K562 (cell line): ENCODE results near the gene KRT1. TPM values are rescaled to one million over a fixed set of nuclear protein-coding genes. Genes with fewer than 3 reads are reported as not detected.
A peak's percentile ranks its signal among the peaks of the same experiment; 100 is the strongest.

Source experiments
- ATF1 ChIP-seq, 2 experiments: fragments of 450-650 bp in 1 of 2; IDR thresholded peaks; 2 replicates each; pipeline ENCODE4 v1.6.1; 2016; ENCODE audit warnings: missing compliant biosample characterization in 1 of 2, missing genetic modification characterization in 1 of 2
- DDX20 ChIP-seq: fragments of 450-650 bp; IDR thresholded peaks from 2 replicates; pipeline ENCODE4 v1.6.1; 2016; ENCODE audit warnings: missing genetic modification characterization, low read depth, mild to moderate bottlenecking, missing compliant biosample characterization, moderate library complexity
- EZH2 ChIP-seq: IDR thresholded peaks from 2 replicates; pipeline ENCODE4 v1.6.1; 2012; ENCODE audit warnings: low read depth, mild to moderate bottlenecking, inconsistent platforms, low read length, borderline replicate concordance
- ILF3 ChIP-seq: fragments of 450-650 bp; IDR thresholded peaks from 2 replicates; pipeline ENCODE4 v1.6.1; 2018; ENCODE audit warnings: antibody characterized with exemption, mild to moderate bottlenecking, moderate library complexity, borderline replicate concordance
- KDM1A ChIP-seq, 2 experiments: fragments of 450-650 bp; IDR thresholded peaks; 2 replicates each; pipeline ENCODE4 v1.6.1; 2016; ENCODE audit warnings: mild to moderate bottlenecking in 2 of 2
- KLF10 ChIP-seq: fragments of 250-450 bp; sonication (Bioruptor Pico); IDR thresholded peaks from 2 replicates; pipeline ENCODE4 v1.6.1; 2021; ENCODE audit warnings: matching md5 sums
- NR2C1 ChIP-seq, 2 experiments: fragments of 450-650 bp; IDR thresholded peaks; 2 replicates each; pipeline ENCODE4 v1.6.1; 2017; ENCODE audit warnings: mild to moderate bottlenecking in 2 of 2, antibody characterized with exemption in 1 of 2, inconsistent platforms in 1 of 2, missing compliant biosample characterization in 1 of 2, missing genetic modification characterization in 1 of 2
- PTTG1 ChIP-seq: fragments of 450-650 bp; IDR thresholded peaks from 2 replicates; pipeline ENCODE4 v1.6.1; 2016; ENCODE audit warnings: low read depth, mild to moderate bottlenecking, missing genetic modification characterization, missing compliant biosample characterization
- SMAD1 ChIP-seq: fragments of 150-350 bp; IDR thresholded peaks from 2 replicates; pipeline ENCODE4 v1.6.1; 2014; ENCODE audit warnings: low read length, low read depth; ENCODE audit not compliant: partially characterized antibody
- TAF7 ChIP-seq: fragments of 450-650 bp; IDR thresholded peaks from 2 replicates; pipeline ENCODE4 v1.6.1; 2016; ENCODE audit warnings: missing genetic modification characterization, missing compliant biosample characterization
- ZBED1 ChIP-seq: IDR thresholded peaks from 2 replicates; pipeline ENCODE4 v1.6.1; 2014
- ZBTB1 ChIP-seq: sonication (generic); formaldehyde crosslinking; IDR thresholded peaks from 2 replicates; pipeline ENCODE4 v1.8.1; 2023; ENCODE audit warnings: missing genetic modification reagents, low read depth, mild to moderate bottlenecking, borderline replicate concordance
- ZBTB17 ChIP-seq: fragments of 450-650 bp; formaldehyde crosslinking; IDR thresholded peaks from 2 replicates; pipeline ENCODE4 v1.4.0; 2020; ENCODE audit warnings: mild to moderate bottlenecking
- ZKSCAN1 ChIP-seq: fragments of 150-350 bp; IDR thresholded peaks from 2 replicates; pipeline ENCODE4 v1.6.1; 2016; ENCODE audit warnings: low read depth, low read length
- ZNF3 ChIP-seq: fragments of 250-450 bp; sonication (Bioruptor Pico); IDR thresholded peaks from 2 replicates; pipeline ENCODE4 v1.5.0; 2021; ENCODE audit warnings: mild to moderate bottlenecking, moderate library complexity
- ZNF583 ChIP-seq: fragments of 250-450 bp; sonication (Bioruptor Pico); IDR thresholded peaks from 2 replicates; pipeline ENCODE4 v1.4.0; 2020
- ZNF668 ChIP-seq: fragments of 250-450 bp; sonication (Bioruptor Pico); IDR thresholded peaks from 2 replicates; pipeline ENCODE4 v1.8.0; 2022; ENCODE audit warnings: mild to moderate bottlenecking, inconsistent platforms
- ZNF76 ChIP-seq: fragments of 250-450 bp; sonication (Bioruptor Pico); IDR thresholded peaks from 2 replicates; pipeline ENCODE4 v1.4.0; 2020; ENCODE audit warnings: mild to moderate bottlenecking, moderate library complexity, borderline replicate concordance
- polyA plus RNA-seq, 8 experiments: library from polyadenylated mRNA; depleted of rRNA in 4 of 8; stranded (reverse) in 5 of 8; unstranded in 3 of 8; fragments of >200 nt; fragmentation: Nextera tagmentation in 2 of 8; fragmentation: Illumina TruSeq in 1 of 8; extraction: Ambion mirVana in 2 of 8; extraction: Trizol in 1 of 8; gene quantifications; 2 replicates each; pipeline versions ENCODE4 v1.2.1 to v1.2.3, GENCODE V29; 2011 to 2014; ENCODE audit warnings: inconsistent platforms in 1 of 8, missing spikeins in 1 of 8
- total RNA-seq, 7 experiments: library from RNA; depleted of rRNA in 6 of 7; stranded (reverse); fragments of >200 nt in 6 of 7; fragmentation: Illumina TruSeq in 2 of 7; extraction: Trizol in 2 of 7; gene quantifications; 2 replicates each; pipeline versions ENCODE4 v1.2.1 to v1.2.3, GENCODE V29; 2011 to 2021; ENCODE audit warnings: low replicate concordance in 1 of 7
- TF ChIP-seq, protein P1 (sequence below): IDR thresholded peaks from 3 replicates; pipeline ENCODE4 v1.6.1; 2011; ENCODE audit warnings: borderline replicate concordance, mild to moderate bottlenecking; ENCODE audit not compliant: insufficient read length, insufficient read depth
- TF ChIP-seq, protein P2 (sequence below): fragments of 150-350 bp; conservative IDR thresholded peaks from 2 replicates; pipeline ENCODE4 v1.6.1; 2014; ENCODE audit warnings: low read length
- TF ChIP-seq, protein P3 (sequence below): fragments of 200-800 bp; sonication (Bioruptor generic); IDR thresholded peaks from 2 replicates; pipeline ENCODE4 v1.6.1; 2017; ENCODE audit warnings: missing genetic modification characterization, missing compliant biosample characterization
- TF ChIP-seq, protein P4 (sequence below): fragments of 250-450 bp; sonication (Bioruptor Pico); IDR thresholded peaks from 2 replicates; pipeline ENCODE4 v1.6.1; 2021; ENCODE audit warnings: mild to moderate bottlenecking

Gene KRT1
- total and polyA plus RNA-seq, 9 of the 15 experiments (the other 6 are each of a cell fraction or from before 2014, with no cell fraction given): 0.18 TPM; not detected in 8

DNA sequence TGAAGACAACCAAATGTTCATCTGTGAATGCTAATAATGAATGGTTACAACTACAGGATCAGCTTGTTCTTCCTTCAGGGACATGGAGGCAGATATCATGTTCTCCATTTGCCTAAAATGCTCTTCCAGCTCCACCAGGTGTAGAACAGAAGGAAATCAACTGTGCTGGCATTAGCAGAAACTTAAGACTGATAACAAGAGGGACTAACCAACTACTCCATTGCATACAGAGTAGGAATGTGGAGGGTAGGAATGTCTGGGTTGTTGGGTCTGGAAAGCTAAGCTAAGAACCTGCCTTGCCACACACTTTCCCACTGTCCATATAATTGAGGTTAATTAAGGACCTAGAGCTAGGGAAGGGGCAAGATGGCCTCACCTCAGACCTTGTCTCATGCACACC is 16.8 kb downstream of the KRT1 start (continued):
- TF ChIP-seq, protein P1, sequence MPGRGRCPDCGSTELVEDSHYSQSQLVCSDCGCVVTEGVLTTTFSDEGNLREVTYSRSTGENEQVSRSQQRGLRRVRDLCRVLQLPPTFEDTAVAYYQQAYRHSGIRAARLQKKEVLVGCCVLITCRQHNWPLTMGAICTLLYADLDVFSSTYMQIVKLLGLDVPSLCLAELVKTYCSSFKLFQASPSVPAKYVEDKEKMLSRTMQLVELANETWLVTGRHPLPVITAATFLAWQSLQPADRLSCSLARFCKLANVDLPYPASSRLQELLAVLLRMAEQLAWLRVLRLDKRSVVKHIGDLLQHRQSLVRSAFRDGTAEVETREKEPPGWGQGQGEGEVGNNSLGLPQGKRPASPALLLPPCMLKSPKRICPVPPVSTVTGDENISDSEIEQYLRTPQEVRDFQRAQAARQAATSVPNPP: no peak
- 0 out of 2 replicates have a peak, but pooled peaks have one; percentile 59 for TF ChIP-seq ZBTB17
- TF ChIP-seq, protein P2, sequence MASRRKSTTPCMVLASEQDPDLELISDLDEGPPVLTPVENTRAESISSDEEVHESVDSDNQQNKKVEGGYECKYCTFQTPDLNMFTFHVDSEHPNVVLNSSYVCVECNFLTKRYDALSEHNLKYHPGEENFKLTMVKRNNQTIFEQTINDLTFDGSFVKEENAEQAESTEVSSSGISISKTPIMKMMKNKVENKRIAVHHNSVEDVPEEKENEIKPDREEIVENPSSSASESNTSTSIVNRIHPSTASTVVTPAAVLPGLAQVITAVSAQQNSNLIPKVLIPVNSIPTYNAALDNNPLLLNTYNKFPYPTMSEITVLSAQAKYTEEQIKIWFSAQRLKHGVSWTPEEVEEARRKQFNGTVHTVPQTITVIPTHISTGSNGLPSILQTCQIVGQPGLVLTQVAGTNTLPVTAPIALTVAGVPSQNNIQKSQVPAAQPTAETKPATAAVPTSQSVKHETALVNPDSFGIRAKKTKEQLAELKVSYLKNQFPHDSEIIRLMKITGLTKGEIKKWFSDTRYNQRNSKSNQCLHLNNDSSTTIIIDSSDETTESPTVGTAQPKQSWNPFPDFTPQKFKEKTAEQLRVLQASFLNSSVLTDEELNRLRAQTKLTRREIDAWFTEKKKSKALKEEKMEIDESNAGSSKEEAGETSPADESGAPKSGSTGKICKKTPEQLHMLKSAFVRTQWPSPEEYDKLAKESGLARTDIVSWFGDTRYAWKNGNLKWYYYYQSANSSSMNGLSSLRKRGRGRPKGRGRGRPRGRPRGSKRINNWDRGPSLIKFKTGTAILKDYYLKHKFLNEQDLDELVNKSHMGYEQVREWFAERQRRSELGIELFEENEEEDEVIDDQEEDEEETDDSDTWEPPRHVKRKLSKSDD: no peak
- no peak for TF ChIP-seq ZNF668
- TF ChIP-seq, protein P3, sequence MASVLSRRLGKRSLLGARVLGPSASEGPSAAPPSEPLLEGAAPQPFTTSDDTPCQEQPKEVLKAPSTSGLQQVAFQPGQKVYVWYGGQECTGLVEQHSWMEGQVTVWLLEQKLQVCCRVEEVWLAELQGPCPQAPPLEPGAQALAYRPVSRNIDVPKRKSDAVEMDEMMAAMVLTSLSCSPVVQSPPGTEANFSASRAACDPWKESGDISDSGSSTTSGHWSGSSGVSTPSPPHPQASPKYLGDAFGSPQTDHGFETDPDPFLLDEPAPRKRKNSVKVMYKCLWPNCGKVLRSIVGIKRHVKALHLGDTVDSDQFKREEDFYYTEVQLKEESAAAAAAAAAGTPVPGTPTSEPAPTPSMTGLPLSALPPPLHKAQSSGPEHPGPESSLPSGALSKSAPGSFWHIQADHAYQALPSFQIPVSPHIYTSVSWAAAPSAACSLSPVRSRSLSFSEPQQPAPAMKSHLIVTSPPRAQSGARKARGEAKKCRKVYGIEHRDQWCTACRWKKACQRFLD (CRISPR knock-in tag): no peak
- TF ChIP-seq, protein P4, sequence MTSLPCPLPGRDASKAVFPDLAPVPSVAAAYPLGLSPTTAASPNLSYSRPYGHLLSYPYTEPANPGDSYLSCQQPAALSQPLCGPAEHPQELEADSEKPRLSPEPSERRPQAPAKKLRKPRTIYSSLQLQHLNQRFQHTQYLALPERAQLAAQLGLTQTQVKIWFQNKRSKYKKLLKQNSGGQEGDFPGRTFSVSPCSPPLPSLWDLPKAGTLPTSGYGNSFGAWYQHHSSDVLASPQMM (CRISPR knock-in tag): no peak
- no peak for TF ChIP-seq SMAD1
- TF ChIP-seq ILF3: no peak
- 0 out of 2 replicates have a peak, but pooled peaks have one; percentile 42 for TF ChIP-seq PTTG1
- no peak for TF ChIP-seq ZKSCAN1
- no peak for TF ChIP-seq ATF1 (CRISPR knock-in tag; IDR thresholded peaks at IDR 0.05)
- no peak for TF ChIP-seq ATF1 (tag; IDR thresholded peaks at IDR 0.05)
- no peak for TF ChIP-seq EZH2
- TF ChIP-seq DDX20 (tag): no peak
- TF ChIP-seq ZBTB1 (CRISPR knock-in tag): no peak
- TF ChIP-seq ZBED1: no peak
- no peak for TF ChIP-seq NR2C1 (IDR thresholded peaks at IDR 0.05)
- 0 out of 2 replicates have a peak, but pooled peaks have one; percentile 9 for TF ChIP-seq NR2C1 (tag; IDR thresholded peaks at IDR 0.05)
- TF ChIP-seq TAF7 (tag): no peak
- no peak for TF ChIP-seq ZNF583 (CRISPR knock-in tag)
- TF ChIP-seq KDM1A (IDR thresholded peaks at IDR 0.05): peak in 1 of 2 experiments; percentile 23; a peak in 1 of 4 replicates
- no peak for TF ChIP-seq ZNF76 (CRISPR knock-in tag)
- no peak for TF ChIP-seq KLF10 (CRISPR knock-in tag)
- TF ChIP-seq ZNF3: no peak
